Adrenal gland (tissue), 5 donors: Measurements from ENCODE around the gene EMC8.

ENCODE experiments used
- POLR2A ChIP-seq, 2 donors: fragments of 450-650 bp; IDR thresholded peaks; one replicate each; pipeline ENCODE4 v1.6.1; 2017; ENCODE audit warnings: antibody characterized with exemption in 2 of 2, mild to moderate bottlenecking in 2 of 2, moderate library complexity in 1 of 2
- TF ChIP-seq, protein P1 (sequence below), 6 experiments: fragments of 450-650 bp in 4 of 6; fragments of 200-600 bp in 2 of 6; sonication (generic) in 1 of 6; IDR thresholded peaks; 1 replicate in 5 of 6; 2 replicates in 1 of 6; pipeline versions ENCODE4 v1.5.1 to v1.8.0; 2016 to 2021; ENCODE audit warnings: antibody characterized with exemption in 6 of 6, mild to moderate bottlenecking in 2 of 6, moderate library complexity in 1 of 6
- donor health status: DM: no; HTN: no; CAD: no.

DNA sequence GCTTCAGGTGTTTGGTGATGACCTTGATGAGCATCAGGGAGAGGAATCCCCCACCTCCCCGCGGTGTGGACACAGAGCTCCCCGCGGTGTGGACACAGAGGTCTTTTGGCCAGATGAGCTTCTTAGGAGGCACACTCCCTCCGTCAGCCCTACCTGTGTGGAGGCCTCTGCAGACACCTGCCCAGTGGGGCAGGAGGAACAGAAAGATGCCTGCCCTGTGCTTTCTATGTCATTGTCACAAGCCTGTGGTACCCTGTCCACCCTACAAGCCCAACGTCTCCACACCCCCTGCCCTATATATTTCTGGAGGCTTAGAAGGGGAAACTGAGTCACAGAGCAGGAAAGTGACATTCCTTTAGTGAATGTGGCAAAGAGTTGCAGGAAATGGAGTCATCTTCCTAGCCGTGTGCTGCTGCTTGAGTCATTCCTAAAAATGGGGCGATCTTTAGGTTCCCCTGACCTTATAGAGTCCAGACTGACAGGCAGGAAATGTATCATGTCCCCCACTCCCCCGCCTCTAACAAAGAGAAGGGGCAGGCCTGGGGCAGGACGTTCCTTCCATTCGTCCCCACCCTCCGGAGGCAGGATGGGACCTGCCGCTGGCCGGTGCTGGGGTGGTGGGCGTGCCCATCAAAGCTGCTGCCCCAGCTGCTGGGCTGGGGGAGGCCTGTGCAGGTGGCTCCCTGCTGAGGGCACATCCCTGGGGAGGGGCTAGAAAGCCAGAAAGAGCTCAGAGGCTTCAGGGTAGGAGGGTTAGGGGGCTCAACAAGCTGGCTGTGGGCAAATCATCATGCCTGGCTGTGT lies 47.4 kb downstream of the EMC8 start:
- TF ChIP-seq, protein P1, sequence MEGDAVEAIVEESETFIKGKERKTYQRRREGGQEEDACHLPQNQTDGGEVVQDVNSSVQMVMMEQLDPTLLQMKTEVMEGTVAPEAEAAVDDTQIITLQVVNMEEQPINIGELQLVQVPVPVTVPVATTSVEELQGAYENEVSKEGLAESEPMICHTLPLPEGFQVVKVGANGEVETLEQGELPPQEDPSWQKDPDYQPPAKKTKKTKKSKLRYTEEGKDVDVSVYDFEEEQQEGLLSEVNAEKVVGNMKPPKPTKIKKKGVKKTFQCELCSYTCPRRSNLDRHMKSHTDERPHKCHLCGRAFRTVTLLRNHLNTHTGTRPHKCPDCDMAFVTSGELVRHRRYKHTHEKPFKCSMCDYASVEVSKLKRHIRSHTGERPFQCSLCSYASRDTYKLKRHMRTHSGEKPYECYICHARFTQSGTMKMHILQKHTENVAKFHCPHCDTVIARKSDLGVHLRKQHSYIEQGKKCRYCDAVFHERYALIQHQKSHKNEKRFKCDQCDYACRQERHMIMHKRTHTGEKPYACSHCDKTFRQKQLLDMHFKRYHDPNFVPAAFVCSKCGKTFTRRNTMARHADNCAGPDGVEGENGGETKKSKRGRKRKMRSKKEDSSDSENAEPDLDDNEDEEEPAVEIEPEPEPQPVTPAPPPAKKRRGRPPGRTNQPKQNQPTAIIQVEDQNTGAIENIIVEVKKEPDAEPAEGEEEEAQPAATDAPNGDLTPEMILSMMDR (IDR thresholded peaks at IDR 0.05), result no peak
- TF ChIP-seq POLR2A (IDR thresholded peaks at IDR 0.05), result no peak
